Measurements from ENCODE around the gene CHSY1. TPM values are rescaled to one million over a fixed set of nuclear protein-coding genes. Genes with fewer than 3 reads are reported as not detected.

The CHSY1 gene
- total RNA-seq, 2 experiments from 2014 or later = 44.6 to 46.4 TPM

- H3K9me3 Mint-ChIP-seq (ENCODE audit: insufficient read depth) = no peaks in the 10 kb centered on the region
- ChIA-PET CTCF (interaction anchor here (0.6 to 10.6 kb wide), 22 partner anchors 8 to 235 kb away, joined by 3 to 123 read pairs (median 4); partner anchors contain the start of gene CHSY1), POLR2A (interaction anchor here (0.7 to 4.6 kb wide), 8 partner anchors 9 to 152 kb away, joined by 3 to 40 read pairs (median 4); partner anchors contain the start of gene CHSY1)
- peak; percentile 83 for ATAC-seq
- peak overlapping the region; percentile 88 for H3K27ac Mint-ChIP-seq
- peak overlapping the region; percentile 65 for H3K4me3 Mint-ChIP-seq
- no peaks in the 10 kb centered on the region for H3K27me3 Mint-ChIP-seq (ENCODE audit: low read depth)
- peak; percentile 87 for DNase-seq
- H3K4me1 Mint-ChIP-seq (ENCODE audit: low read depth) = peaks cover 91% of the 10 kb centered on the region
- H3K36me3 Mint-ChIP-seq (ENCODE audit: low read depth) = peaks cover 71% of the 10 kb centered on the region
These were observed 9.5 kb downstream of the CHSY1 start for GRCh38 chr15:101242160-101242998.

DNA sequence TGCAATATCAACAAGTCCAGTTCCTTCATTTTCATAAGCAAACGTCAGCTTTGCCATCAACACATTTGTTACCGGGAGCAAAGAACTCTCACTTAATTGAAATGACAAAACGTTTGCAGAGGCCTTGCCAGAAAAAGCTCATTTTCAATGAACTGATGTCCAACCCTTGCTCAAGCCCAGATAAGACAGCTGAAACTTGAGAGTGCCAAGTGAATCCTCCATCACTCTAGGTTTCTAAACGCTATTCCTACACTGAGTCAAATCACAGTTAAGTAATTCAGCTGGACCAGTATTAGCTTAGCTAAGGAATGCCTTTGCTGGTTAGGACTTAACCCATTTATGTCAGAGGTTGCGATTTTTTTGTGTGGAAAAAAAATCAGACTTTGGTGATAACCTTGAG is 11.5 kb downstream of the CHSY1 start:
- Mint-ChIP-seq H3K4me3 (peak overlapping the region; percentile 47), H3K27ac (peak overlapping the region; percentile 50), H3K9me3 (ENCODE audit: insufficient read depth) (no peaks in the 10 kb centered on the region), H3K4me1 (ENCODE audit: low read depth) (peaks cover 82% of the 10 kb centered on the region), H3K36me3 (ENCODE audit: low read depth) (peaks cover 61% of the 10 kb centered on the region), H3K27me3 (ENCODE audit: low read depth) (no peaks in the 10 kb centered on the region)
- DNase-seq (no peak), ATAC-seq (no peak)
- CTCF ChIA-PET = interaction anchor here (0.7 to 10.6 kb wide), 13 partner anchors 10 to 225 kb away, joined by 3 to 123 read pairs (median 4); partner anchors contain the start of gene CHSY1
- POLR2A ChIA-PET = interaction anchor here (0.6 to 4.6 kb wide), 9 partner anchors 9 to 537 kb away, joined by 3 to 40 read pairs (median 4); partner anchors contain the start of gene CHSY1

- DNase-seq (no peak), ATAC-seq (no peak)
- POLR2A ChIA-PET = interaction anchor here (1.1 to 4.6 kb wide), 7 partner anchors 9 to 113 kb away, joined by 3 to 40 read pairs (median 4); partner anchors contain the start of gene CHSY1
- peak overlapping the region; percentile 85 for H3K27ac Mint-ChIP-seq
- peaks cover 81% of the 10 kb centered on the region for H3K4me1 Mint-ChIP-seq (ENCODE audit: low read depth)
- no peaks in the 10 kb centered on the region for H3K27me3 Mint-ChIP-seq (ENCODE audit: low read depth)
- peaks cover 61% of the 10 kb centered on the region for H3K36me3 Mint-ChIP-seq (ENCODE audit: low read depth)
- CTCF ChIA-PET = interaction anchor here (0.7 to 10.6 kb wide), 12 partner anchors 11 to 224 kb away, joined by 3 to 123 read pairs (median 4); partner anchors contain the start of gene CHSY1
- no peaks in the 10 kb centered on the region for H3K9me3 Mint-ChIP-seq (ENCODE audit: insufficient read depth)
- H3K4me3 Mint-ChIP-seq = peak overlapping the region; percentile 47
These were observed 12.1 kb downstream of the CHSY1 start for GRCh38 chr15:101239724-101240136.

- H3K4me1 Mint-ChIP-seq (ENCODE audit: low read depth) = peaks cover 75% of the 10 kb centered on the region
- ChIA-PET POLR2A (no interaction called here), CTCF (no interaction called here)
- H3K9me3 Mint-ChIP-seq (ENCODE audit: insufficient read depth) = no peaks in the 10 kb centered on the region
- ATAC-seq = no peak
- no peaks in the 10 kb centered on the region for H3K27me3 Mint-ChIP-seq (ENCODE audit: low read depth)
- H3K4me3 Mint-ChIP-seq = no peak overlapping the region
- H3K36me3 Mint-ChIP-seq (ENCODE audit: low read depth) = peaks cover 69% of the 10 kb centered on the region
- DNase-seq = no peak
- peak overlapping the region; percentile 48 for H3K27ac Mint-ChIP-seq
These were observed 14.6 kb downstream of the CHSY1 start for GRCh38 chr15:101237251-101237650.

GRCh38 chr15:101233651-101234280 is 18.1 kb downstream of the CHSY1 start:
- no peak overlapping the region for H3K4me3 Mint-ChIP-seq
- no peaks in the 10 kb centered on the region for H3K27me3 Mint-ChIP-seq (ENCODE audit: low read depth)
- ChIA-PET CTCF (no interaction called here), POLR2A (no interaction called here)
- no peak for ATAC-seq
- no peak for DNase-seq
- H3K9me3 Mint-ChIP-seq (ENCODE audit: insufficient read depth) = peaks cover 7% of the 10 kb centered on the region
- H3K36me3 Mint-ChIP-seq (ENCODE audit: low read depth) = peaks cover 80% of the 10 kb centered on the region
- no peak overlapping the region for H3K27ac Mint-ChIP-seq
- H3K4me1 Mint-ChIP-seq (ENCODE audit: low read depth) = peaks cover 62% of the 10 kb centered on the region

- no peak overlapping the region for H3K4me3 Mint-ChIP-seq
- POLR2A ChIA-PET = interaction anchor here (0.6 kb wide), 1 partner anchor 21 kb away, joined by 3 read pairs; no protein-coding TSS in a partner anchor
These were observed 19.2 kb downstream of the CHSY1 start for GRCh38 chr15:101232677-101233076.

DNA sequence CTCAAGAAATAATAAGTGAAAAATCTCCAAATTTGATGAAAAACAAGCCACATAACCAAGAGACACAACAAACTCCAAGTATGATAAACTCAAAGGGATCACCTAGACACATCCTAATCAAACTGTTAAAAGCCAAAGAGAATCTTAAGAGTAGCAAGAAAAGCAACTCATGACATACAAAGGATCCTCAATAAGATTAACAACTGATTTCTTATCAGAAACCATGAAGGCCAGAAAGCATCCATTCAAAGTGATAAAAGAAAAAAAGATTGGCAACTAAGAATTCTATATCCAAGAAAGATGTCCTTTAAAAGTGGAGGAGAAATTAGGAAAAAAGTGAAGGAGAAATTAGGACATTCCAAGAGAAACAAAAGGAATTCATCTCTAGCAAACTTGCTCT is 23.5 kb downstream of the CHSY1 start:
- Mint-ChIP-seq H3K4me3 (no peak overlapping the region), H3K27ac (peak overlapping the region; percentile 23), H3K9me3 (ENCODE audit: insufficient read depth) (peaks cover 9% of the 10 kb centered on the region), H3K36me3 (ENCODE audit: low read depth) (peaks cover 84% of the 10 kb centered on the region), H3K4me1 (ENCODE audit: low read depth) (peaks cover 68% of the 10 kb centered on the region), H3K27me3 (ENCODE audit: low read depth) (no peaks in the 10 kb centered on the region)
- DNase-seq = no peak
- CTCF ChIA-PET = no interaction called here
- no peak for ATAC-seq
- POLR2A ChIA-PET = no interaction called here

More at GRCh38 chr15:101232677-101233076, 19.2 kb downstream of the CHSY1 start:
- Mint-ChIP-seq H3K36me3 (ENCODE audit: low read depth) (peaks cover 81% of the 10 kb centered on the region), H3K27ac (peak overlapping the region; percentile 8), H3K4me1 (ENCODE audit: low read depth) (peaks cover 63% of the 10 kb centered on the region), H3K27me3 (ENCODE audit: low read depth) (no peaks in the 10 kb centered on the region), H3K9me3 (ENCODE audit: insufficient read depth) (peaks cover 9% of the 10 kb centered on the region)
- CTCF ChIA-PET = interaction anchor here (2.5 kb wide), 1 partner anchor 10 kb away, joined by 15 read pairs; no protein-coding TSS in a partner anchor
- ATAC-seq (no peak), DNase-seq (no peak)

GRCh38 chr15:101225658-101226057 is 26.2 kb downstream of the CHSY1 start:
- no peak overlapping the region for H3K27ac Mint-ChIP-seq
- ATAC-seq = no peak
- no peak for DNase-seq
- ChIA-PET POLR2A (no interaction called here), CTCF (no interaction called here)
- H3K36me3 Mint-ChIP-seq (ENCODE audit: low read depth) = peaks cover 66% of the 10 kb centered on the region
- no peak overlapping the region for H3K4me3 Mint-ChIP-seq
- H3K27me3 Mint-ChIP-seq (ENCODE audit: low read depth) = no peaks in the 10 kb centered on the region
- H3K4me1 Mint-ChIP-seq (ENCODE audit: low read depth) = peaks cover 66% of the 10 kb centered on the region
- peaks cover 9% of the 10 kb centered on the region for H3K9me3 Mint-ChIP-seq (ENCODE audit: insufficient read depth)

DNA sequence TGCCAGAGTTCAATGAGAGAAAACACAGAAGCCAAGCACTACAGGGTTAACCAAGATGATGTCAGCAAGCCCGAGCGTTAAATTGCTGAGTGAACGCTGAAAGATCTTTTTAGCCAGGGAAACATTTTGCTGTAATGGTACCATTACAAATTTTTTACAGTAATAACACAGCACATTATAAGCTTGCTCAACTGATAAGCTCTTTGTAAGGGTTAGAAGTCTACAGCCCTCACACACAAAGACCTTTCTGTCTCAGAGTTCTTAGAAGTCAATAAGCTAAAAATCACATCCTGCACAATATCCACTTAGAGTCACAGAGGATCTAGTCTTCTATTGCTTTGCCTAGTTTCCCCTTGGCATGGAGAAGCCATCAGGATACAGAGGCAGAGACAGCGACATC is 29.9 kb downstream of the CHSY1 start:
- Mint-ChIP-seq H3K27me3 (ENCODE audit: low read depth) (no peaks in the 10 kb centered on the region), H3K36me3 (ENCODE audit: low read depth) (peaks cover 57% of the 10 kb centered on the region), H3K27ac (peak overlapping the region; percentile 36), H3K4me3 (no peak overlapping the region), H3K4me1 (ENCODE audit: low read depth) (peaks cover 64% of the 10 kb centered on the region), H3K9me3 (ENCODE audit: insufficient read depth) (no peaks in the 10 kb centered on the region)
- CTCF ChIA-PET = interaction anchor here (1.2 kb wide), 2 partner anchors 13 to 18 kb away, joined by 3 to 9 read pairs; no protein-coding TSS in a partner anchor
- ATAC-seq (no peak), DNase-seq (no peak)
- POLR2A ChIA-PET = interaction anchor here (1.1 kb wide), 1 partner anchor 19 kb away, joined by 3 read pairs; no protein-coding TSS in a partner anchor

GRCh38 chr15:101220060-101220459 is 31.8 kb downstream of the CHSY1 start:
- H3K27me3 Mint-ChIP-seq (ENCODE audit: low read depth) = no peaks in the 10 kb centered on the region
- ChIA-PET CTCF (no interaction called here), POLR2A (no interaction called here)
- H3K9me3 Mint-ChIP-seq (ENCODE audit: insufficient read depth) = no peaks in the 10 kb centered on the region
- H3K4me1 Mint-ChIP-seq (ENCODE audit: low read depth) = peaks cover 60% of the 10 kb centered on the region
- H3K4me3 Mint-ChIP-seq = no peak overlapping the region
- DNase-seq (no peak), ATAC-seq (no peak)
- H3K27ac Mint-ChIP-seq = peak overlapping the region; percentile 53
- peaks cover 54% of the 10 kb centered on the region for H3K36me3 Mint-ChIP-seq (ENCODE audit: low read depth)

GRCh38 chr15:101219441-101219840 is 32.4 kb downstream of the CHSY1 start:
- H3K36me3 Mint-ChIP-seq (ENCODE audit: low read depth) = peaks cover 52% of the 10 kb centered on the region
- H3K9me3 Mint-ChIP-seq (ENCODE audit: insufficient read depth) = no peaks in the 10 kb centered on the region
- DNase-seq (no peak), ATAC-seq (no peak)
- H3K27ac Mint-ChIP-seq = peak overlapping the region; percentile 66
- CTCF ChIA-PET = no interaction called here
- H3K4me1 Mint-ChIP-seq (ENCODE audit: low read depth) = peaks cover 60% of the 10 kb centered on the region
- H3K4me3 Mint-ChIP-seq = no peak overlapping the region
- POLR2A ChIA-PET = no interaction called here
- H3K27me3 Mint-ChIP-seq (ENCODE audit: low read depth) = no peaks in the 10 kb centered on the region

All from activated CD8-positive, alpha-beta T cell treated with anti-CD3 and anti-CD28 coated beads, Interleukin-2, amount 10 ng/mL, durations not matched to agents 7 days and 5 days (primary cell).